HuH-7.5 (cell line): ENCODE data around the gene NINJ2.
"Not testable (repeated sequence)": the region's sequence is repeated elsewhere in the genome, so short reads cannot be mapped to it uniquely, and the experiment has no call there.

ENCODE experiments used
- DNase-seq: peaks from one replicate; pipeline ENCODE4 v3.0.0; 2011; ENCODE audit warnings: low spot score

Gene NINJ2

DNA sequence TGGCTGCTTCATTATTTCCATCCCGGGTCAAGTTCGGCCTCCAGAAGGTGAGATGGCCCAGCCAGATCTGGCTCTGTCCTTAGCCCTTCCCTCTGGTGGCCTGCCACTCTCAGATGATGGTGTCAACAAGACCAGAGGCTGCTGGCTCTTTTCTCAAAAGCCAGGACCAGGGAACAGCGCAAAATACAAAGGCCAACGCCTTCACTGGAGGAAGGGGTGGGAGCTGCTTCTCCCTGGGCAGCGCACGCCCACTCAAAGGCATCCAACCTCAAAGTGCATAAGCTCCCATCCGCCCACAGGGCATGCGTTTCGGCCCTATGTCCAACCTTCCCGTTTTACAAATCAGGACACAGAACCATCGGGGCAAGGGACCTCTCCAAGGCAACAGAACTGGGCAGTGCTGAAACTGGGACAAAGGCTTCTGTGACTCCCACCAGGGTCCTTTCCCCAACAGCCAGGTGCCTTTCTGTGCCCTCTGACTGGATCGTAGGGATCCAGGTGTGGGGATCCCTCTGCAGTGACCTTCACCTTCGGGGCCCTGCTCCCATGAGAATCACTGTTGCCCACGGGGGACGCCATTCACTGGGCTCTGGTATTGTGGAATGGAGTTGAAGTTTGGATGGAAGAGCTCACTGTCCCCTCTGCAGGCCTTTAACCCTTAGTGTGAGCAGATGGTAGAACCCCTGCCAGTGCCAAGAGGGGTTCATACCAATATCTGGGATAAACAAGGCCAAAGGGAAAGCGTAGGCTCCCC lies 76.8 kb downstream of the NINJ2 start:
- no peak for DNase-seq

DNA sequence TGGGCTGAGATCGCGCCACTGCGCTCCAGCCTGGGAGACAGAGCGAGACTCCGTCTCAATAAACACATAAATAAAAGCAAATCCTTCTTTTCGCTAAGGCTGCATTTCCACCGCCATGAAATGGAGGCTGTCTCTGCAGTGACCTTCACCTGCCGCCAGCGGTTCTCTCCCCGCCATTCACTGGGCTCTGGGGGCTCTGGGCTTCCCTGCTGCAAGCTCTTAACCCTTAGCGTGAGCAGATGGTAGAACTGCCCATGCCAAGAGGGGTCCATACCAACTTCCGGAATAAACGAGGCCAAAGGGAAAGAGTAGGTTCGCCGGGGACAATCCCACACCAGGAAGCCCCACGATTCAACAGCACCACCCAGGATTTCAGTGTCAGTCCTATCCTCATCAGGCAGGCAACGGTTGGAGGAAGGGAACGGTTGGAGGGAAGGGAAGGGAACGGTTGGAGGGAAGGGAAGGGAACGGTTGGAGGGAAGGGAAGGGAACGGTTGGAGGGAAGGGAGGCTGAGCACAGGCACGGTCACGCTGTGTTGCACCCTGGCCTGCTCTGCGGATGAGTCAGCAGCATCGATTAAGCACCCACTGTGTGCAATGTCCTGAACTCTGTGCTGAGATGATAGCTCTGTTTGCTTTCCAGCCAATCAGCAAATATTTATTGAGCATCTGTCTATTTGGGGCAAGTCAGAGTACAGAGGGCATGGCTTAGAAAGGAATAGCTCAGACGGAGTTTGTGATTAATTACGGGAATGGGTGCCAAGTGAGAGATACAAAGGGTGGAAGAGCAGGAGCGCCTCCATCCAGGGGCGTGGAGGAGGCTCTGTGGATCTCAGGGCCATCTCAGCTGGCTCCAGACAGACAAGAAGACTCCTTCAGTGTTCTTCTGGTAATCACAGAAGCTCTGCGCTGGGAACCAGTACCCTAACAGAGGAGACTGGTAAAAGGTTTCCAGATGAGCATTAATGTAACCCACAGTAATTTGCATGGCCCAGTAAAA lies 77.9 kb downstream of the NINJ2 start:
- DNase-seq = peak; percentile 74

DNA sequence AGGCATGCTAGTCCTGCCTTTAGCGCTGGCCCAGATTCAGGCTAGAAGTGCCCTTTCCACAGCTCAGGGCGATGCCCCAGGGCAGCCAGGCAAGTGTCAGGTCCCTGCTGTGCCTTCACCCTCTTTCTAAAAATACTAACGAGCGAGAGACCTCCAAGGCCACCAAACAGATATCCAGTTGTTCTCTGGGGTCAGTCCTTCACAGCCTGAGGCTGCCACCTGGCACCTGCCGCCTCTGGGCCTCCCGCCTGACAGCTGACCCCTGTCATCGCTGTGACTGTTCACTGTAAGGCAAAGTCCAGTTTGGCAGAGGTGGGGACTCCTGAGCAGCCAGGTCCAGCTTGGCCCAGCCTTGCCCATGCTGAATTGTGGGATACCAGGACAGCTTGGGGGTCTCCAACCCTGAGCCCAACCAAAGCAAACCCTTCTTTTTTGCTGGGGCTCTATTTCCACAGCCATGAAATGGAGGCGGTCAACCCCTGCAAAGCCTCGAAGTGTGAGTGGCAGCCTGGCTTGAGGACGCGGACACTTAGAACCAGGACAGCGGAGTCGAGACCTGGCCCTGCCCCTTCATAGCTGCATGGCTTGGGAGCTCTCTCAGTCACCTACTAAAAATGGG lies 79.9 kb downstream of the NINJ2 start:
- peak; percentile 62 for DNase-seq

DNA sequence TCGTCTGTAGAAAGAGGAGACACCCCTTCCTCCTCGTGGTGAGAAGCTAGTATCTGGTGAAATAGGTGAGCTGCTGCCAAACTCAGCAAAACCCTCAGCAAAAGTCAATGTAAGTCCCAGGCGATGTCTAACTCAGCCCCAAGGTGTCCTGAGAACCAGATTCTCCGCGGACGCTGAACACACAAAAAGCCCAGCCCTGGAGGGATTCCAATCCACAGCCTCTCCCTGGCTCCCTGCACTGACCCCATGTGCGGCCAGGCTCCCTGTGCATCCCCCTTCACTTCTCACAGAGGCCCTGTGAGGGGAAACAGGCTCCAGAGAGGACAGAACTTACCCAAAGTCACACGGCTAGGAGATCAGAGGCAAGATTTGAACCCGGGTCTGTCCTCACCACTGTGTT lies 81.5 kb downstream of the NINJ2 start:
- DNase-seq = no peak

DNA sequence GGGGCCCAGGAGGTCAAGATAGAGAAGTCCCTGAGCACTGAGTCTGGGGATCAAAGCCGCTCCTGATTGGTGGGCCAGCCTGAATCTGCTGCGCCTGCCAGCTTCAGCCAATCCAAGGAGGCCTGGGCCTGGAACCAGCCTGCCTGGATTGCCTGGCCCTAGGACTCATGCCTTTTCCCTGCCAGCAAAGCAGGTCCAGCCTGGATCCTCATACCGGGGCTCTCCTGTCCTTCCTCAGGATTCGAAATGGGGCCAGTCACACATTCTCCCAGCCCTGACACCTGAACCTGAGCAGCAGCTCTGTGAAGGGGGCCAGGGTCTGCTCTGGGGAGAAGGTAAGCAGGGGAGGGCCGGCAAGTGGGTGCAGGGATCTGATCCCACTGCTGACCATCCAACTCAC lies 81.9 kb downstream of the NINJ2 start:
- no peak for DNase-seq

DNA sequence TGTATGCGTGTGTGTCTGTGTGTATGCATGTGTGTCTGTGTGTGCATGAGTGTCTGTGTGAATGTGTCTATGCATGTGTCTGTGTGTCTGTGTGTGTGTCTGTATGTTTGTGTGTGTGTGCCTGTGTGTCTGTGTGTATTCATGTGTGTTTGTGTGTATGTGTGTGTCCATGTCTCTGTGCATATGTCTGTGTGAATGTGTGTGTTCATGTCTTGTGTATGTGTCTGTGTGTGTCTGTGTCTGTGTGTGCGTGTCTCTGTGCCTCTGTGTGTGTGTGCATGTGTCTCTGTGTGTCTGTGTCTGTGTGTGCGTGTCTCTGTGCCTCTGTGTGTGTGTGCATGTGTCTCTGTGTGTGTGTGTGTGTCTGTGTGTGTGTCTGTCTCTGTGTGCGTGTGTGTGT lies 82.4 kb downstream of the NINJ2 start:
- no peak for DNase-seq

DNA sequence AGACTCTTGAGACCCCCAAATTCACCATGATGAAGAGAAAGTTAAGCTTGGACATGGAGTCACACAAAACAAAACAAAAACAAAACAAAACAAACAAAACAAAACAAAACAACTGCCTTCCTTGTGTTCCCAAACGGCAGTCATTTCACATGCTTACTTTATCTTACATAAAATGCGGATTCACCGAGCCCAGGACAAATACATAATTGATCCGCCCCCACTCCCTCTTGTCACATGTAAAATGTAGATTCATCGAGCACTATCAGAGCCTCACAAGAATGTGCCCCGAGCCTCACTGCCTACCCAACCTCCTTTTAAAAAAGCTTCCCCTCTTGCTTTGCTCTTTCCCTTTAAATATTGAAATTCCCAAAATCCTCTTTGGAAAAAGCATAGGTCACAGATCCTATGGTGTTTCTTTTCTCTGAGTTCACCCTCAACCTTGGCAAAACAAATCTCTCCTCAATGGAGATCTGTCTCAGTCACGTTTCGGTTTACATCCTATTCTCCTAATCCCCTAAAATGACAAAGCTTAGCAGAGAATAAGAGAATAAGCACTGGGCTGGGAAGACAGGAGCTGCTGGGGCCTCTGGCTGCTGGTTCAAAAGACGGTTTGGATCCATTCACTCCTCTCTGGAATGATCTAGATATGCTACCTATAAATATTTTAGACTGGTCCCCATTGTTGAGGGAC lies 83.7 kb downstream of the NINJ2 start:
- no peak for DNase-seq

DNA sequence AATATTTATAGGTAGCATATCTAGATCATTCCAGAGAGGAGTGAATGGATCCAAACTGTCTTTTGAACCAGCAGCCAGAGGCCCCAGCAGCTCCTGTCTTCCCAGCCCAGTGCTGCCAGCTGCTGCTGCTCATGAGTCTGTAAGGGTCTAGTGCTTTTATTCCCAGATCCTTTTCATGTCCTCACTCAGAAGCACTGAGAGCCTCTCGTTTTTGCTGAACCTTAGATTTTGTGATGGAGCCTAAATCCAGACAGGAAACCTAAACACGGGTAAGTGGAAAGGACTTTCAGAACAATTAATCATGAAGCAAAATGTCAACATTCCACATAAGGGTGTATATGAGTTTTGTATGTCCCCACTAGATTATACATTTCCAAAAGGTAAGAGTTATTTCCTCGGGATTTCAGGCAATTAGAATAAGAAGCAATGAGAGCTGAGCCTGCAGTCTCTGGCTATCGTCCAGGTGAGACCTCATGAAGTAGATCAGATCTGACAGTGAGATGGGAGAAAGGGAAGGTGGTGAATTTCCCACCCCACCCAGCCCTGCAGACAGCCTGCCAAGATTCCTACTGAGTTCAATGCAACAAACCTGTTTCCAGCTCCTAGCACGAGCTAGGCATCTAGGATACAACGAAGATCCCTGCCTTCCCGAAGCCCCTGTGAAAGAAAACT lies 84.4 kb downstream of the NINJ2 start:
- no peak for DNase-seq

DNA sequence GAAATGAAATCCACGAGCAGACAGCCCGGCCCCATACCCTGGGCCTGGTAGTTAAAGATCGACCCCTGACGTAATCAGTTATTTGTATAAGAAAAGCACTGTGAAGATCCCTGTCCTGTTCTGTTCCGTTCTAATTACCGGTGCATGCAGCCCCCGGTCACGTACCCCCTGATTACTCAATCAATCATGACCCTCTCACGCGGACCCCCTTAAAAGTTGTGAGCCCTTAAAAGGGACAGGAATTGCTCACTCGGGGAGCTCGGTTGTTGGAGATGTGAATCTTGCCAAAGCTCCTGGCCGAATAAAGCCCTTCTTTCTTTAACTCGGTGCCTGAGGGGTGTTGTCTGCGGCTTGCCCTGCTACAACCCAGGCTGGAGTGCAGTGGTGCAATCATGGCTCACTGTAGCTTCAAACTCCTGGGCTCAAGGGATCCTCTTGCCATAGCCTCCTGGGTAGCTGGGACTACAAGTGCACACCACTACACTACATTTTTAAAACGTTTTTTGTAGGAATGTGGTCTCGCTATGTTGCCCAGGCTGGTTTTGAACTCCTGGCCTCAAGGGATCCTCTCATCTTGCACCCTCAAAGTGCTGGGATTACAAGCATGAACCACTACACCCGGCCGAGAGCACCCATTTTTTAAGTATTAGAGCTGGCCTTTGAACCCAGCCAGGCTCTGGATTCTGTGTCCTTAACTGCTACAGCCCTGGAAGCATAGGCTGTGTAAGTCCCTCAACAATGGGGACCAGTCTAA lies 85.1 kb downstream of the NINJ2 start:
- not testable (repeated sequence) for DNase-seq

DNA sequence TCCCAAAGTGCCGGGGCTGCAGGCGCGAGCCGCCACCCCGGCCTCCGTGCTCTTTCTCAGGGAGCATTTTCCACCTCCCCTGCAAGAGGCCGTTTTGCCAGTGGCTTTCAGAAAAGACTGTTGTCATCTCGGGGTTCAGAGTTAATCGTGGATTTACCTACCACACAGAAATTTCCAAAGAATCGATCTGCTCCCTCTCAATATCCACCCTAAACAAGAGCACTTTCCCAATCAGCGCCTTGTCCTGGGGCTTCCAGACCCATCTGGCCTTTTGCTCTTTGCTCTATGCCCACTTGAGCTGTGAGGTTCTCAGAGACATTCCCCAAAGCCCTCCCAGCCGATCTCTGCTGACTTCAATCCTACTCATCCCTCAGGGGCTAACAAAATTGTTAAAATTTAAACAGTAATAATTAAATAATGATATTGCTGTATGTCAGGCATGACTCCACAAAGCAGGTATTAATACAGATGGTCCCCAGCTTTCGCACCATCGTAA lies 86.6 kb downstream of the NINJ2 start:
- no peak for DNase-seq

DNA sequence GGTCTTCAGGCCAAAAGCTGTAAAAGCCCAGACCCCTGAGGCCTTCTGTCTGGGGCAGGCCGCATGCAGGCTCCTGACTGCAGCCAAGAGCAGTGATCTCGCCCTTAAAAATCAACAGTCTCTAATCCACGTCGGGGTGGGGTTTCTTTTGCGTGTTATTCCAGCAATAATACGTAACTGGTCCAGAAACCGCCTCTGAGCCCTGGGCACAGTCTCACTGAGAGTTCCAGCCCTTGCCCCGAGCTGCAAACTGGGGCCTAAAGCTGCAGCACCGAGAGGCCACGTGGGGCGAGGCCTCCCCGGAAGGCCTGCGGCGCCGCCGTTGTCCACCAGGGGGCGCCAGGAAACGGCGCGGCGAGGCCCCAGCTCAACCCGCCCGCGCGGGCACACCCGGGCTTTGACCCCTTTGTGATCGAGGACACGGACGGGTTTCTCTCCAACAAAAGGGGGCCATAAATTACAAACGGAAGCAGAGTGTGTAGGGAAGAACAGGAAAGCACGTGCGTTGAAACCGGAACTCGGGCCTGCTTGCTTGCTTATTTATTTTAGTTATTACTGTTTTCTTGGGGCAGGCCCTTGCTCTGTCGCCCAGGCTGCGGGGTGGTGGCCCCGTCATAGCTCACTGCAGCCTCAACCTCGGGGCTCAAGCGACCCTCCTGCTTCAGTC lies 87.2 kb downstream of the NINJ2 start:
- peak; percentile 85 for DNase-seq

DNA sequence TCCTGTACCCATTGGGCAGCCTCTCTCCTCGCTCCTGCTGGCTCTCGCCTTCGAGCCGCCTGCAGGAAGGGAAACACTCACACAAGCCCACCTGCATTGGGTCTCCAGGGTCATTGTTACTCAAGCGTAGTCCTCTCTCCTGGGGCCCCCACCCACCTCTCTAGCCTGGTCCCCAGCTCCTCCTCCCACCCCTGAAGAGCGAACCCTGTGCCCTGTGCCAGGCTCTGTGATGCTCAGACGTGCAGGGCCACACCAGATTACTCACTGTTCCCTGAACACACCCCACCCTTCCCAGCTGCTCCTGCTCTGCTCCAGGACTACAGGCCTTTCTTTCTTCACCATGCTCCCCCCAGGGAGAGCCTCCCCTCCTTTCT lies 88.1 kb downstream of the NINJ2 start:
- no peak for DNase-seq

DNA sequence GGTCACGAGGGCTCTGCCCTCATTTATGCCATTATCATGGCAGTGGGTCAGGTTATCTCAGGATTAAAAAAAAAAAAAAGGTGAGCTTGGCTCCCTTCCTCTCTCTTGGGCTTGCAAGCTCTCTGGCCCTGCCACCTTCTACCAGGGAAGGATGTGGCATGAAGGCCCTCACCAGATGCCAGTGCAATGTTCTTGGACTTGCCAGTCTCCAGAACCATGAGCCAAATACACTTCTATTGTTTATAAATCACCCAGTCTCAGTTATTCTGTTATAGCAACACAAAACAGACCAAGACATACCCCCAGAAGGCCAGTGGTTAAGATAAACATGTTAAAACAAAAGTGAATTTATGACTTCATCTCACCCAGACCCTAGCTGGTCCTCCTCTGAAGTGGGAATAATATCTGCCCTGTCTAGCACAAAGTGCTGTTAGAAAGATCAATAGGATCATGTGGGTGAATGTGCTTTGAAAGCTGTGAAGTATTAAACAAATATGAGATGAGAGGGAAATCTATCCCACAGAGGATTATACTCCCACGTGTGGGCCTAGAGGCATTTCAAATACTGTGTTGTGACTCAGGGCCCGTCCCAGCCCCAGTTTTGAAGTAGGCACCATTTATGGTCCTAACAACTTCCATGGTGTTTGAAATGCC lies 88.6 kb downstream of the NINJ2 start:
- no peak for DNase-seq

DNA sequence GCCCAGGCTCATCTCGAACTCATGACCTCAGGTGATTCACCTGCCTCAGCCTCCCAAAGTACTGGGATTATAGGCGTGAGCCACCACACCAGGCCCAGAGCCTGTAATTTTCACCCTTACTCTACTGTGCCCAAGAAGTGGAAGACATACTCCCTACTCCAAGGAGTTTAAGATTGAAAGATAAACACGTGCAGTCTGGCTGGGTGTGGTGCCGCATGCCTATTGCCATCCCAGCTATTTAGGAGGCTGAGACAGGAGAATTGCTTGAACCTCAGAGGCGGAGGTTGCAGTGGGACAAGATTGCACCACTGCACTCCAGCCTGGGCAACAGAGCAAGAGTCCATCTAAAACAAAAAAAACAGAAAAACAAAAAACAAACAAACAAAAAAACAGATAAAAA lies 90.0 kb downstream of the NINJ2 start:
- DNase-seq = no peak

DNA sequence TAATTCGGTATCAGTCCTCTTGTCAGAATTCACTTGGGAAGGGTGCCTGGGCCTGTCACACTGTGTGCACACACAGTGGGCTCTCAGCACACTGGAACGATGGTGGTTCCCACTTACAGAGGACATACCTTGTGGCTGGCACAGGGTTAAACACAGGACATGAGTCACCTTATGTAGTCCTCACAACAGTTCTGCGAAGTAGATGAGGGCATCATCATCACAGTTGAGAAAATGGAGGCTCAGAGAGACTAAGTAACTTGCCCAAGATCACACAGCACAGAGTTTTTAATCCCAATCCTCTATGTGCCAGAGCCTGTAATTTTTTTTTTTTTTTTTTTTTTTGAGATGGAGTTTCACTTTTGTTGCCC lies 90.7 kb downstream of the NINJ2 start:
- no peak for DNase-seq

DNA sequence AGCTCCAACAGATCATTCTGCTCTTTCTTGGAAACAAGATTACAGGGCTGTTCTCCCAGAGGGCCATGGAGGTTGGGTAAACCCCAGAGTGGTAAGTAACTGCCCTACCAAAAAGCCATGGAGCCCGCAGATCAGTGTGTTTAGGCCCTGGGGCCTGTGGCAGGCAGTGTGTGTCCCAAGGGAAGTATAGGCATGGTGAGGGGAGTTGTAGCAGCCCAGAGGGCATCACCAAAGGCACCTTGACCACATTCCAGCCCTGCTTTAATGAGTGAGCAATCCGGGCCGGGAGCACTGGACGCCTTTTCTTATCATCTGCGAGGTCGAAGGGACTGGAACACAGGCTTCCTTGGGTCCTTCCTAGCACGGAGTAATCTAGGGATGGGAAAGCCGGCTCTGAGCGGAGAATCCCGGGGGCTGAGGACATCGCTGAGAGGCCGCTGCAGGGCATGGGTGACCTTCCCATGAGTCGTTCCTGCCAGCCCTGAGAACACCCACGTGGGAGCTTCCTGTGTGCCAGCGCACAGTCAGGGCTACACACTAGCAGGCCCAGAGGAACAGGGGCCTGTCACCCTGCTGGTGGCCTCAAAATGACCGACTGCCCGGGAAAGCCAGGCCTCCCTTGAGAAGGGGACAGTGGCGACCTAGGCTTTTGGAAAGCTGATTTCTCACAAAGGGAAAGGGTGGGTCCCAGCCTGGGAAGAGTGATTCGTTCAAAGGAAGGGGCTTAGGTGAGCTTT lies 91.3 kb downstream of the NINJ2 start:
- DNase-seq = no peak

DNA sequence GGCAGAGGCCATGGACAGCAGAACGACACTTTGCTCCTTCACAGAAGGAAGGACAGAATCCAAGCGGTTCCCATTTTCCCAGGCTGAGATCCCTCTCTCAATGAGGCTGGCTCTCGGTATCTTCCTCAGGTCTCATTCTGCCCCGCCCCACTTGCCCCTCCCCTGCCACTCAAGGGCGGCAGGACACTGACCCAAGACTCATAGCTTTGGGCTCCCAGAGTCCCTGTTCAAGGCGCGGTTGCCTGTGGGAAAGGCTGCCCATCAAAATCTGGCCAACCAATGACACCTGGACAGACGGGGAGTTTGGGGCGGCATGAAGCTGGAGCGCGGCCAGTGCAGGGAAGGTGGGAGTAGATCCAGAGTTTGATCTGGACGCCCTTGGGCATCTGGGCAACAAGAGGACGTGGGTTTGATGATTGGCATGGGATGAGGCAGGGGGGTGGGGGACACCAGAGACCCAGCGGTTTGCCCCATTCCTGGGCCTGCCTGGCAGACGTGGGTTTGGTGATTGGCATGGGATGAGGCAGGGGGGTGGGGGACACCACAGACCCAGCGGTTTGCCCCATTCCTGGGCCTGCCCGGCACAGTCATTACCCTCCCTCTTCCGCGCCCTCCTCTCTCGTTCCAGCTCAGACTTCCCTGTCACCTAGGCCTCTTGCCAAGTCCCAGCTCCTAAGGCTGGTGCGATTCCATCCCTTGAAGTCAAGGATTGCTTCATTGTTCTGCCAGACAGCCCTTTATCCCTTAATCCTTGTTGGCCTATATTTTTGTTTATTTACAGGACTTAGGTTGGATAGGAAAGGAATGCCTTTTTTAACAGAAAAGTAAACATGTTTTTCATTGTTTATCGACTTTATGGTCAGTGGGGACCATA lies 92.1 kb downstream of the NINJ2 start:
- peak; percentile 59 for DNase-seq

DNA sequence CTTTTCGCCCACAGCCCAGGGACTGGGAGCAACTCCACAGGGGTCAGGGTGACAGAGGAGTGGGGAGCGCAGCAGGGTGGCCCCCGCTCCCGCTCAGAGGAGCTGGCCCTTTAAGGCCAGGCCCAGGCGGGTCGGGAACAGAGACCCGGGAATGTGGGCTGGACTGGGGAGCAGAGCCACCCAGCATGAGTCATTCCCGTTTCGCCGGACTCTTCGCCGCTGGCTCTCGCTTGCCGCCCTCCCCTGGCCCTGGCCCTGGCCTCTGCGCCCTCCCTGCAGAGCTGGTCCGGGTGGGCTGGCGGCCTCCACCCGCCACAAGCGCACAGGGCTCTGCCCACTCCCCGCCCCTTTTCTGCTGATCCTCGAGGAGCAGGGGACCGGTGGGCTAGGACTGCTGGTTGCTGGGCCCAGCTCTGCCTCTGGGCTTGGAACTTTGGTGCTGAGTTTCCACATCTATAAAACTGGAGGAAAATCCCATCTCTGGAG lies 92.8 kb downstream of the NINJ2 start:
- DNase-seq = peak; percentile 94
